M059J (cell line): ENCODE measurements around the gene SSMEM1. TPM values are rescaled to one million over a fixed set of nuclear protein-coding genes. Genes with fewer than 3 reads are reported as not detected.
"Not testable (repeated sequence)": the region's sequence is repeated elsewhere in the genome, so short reads cannot be mapped to it uniquely, and the experiment has no call there.

Experiments used
- DNase-seq: peaks from one replicate; pipeline ENCODE4 v3.0.0-alpha.2; 2012; ENCODE audit warnings: low read depth
- total RNA-seq: library from RNA; depleted of rRNA; stranded (reverse); fragments of >200 nt; shearing (Covaris generic); gene quantifications from 2 replicates; pipeline ENCODE4 v1.2.3, GENCODE V29; 2014; rRNA removed

SSMEM1 gene
- total RNA-seq = not detected in 2 replicates

GRCh38 chr7:130207642-130208041 is at the start of gene SSMEM1:
TSS of gene SSMEM1 (plus strand) at chr7:130207860. CDS start at chr7:130207911, 51 bp downstream.
- peak; percentile 78 for DNase-seq

GRCh38 chr7:130160023-130160422 is 47.6 kb upstream of the SSMEM1 start:
- DNase-seq = no peak

- no peak for DNase-seq
Observed at GRCh38 chr7:130160455-130160854, 47.2 kb upstream of the SSMEM1 start.

GRCh38 chr7:130162196-130162595 is 45.5 kb upstream of the SSMEM1 start:
- no peak for DNase-seq

GRCh38 chr7:130174237-130174959 is 33.3 kb upstream of the SSMEM1 start:
- DNase-seq = no peak

- no peak for DNase-seq
Observed at GRCh38 chr7:130178251-130178650, 29.4 kb upstream of the SSMEM1 start.

GRCh38 chr7:130179631-130180030 is 28.0 kb upstream of the SSMEM1 start:
- DNase-seq = no peak

- peak; percentile 94 for DNase-seq
Observed at GRCh38 chr7:130180571-130181262, 26.9 kb upstream of the SSMEM1 start.

GRCh38 chr7:130181263-130181605 is 26.4 kb upstream of the SSMEM1 start:
- DNase-seq = no peak

GRCh38 chr7:130182990-130183389 is 24.7 kb upstream of the SSMEM1 start:
- peak; percentile 7 for DNase-seq

GRCh38 chr7:130184349-130184748 is 23.3 kb upstream of the SSMEM1 start:
- not testable (repeated sequence) for DNase-seq

- no peak for DNase-seq
Observed at GRCh38 chr7:130187360-130187759, 20.3 kb upstream of the SSMEM1 start.

GRCh38 chr7:130189343-130189742 is 18.3 kb upstream of the SSMEM1 start:
- peak; percentile 64 for DNase-seq

GRCh38 chr7:130191791-130192190 is 15.9 kb upstream of the SSMEM1 start:
- no peak for DNase-seq

- no peak for DNase-seq
Observed at GRCh38 chr7:130195396-130195795, 12.3 kb upstream of the SSMEM1 start.

- DNase-seq = no peak
Observed at GRCh38 chr7:130196476-130196875, 11.2 kb upstream of the SSMEM1 start.

- DNase-seq = no peak
Observed at GRCh38 chr7:130197094-130197493, 10.6 kb upstream of the SSMEM1 start.

GRCh38 chr7:130201796-130202195 is 5.9 kb upstream of the SSMEM1 start:
- no peak for DNase-seq

- DNase-seq = peak; percentile 99
Observed at GRCh38 chr7:130205084-130205947, 2.3 kb upstream of the SSMEM1 start, which contains the start of gene TMEM209. TSS of gene TMEM209 (minus strand) at chr7:130205406. CDS start at chr7:130205375, 31 bp downstream.

GRCh38 chr7:130207033-130207432 is 627 bp upstream of the SSMEM1 start:
- no peak for DNase-seq

GRCh38 chr7:130208516-130208915 is 856 bp downstream of the SSMEM1 start:
- DNase-seq = no peak
